ENCODE measurements around the gene PRR14. TPM values are rescaled to one million over a fixed set of nuclear protein-coding genes. Genes with fewer than 3 reads are reported as not detected.
A peak's percentile ranks its signal among the peaks of the same experiment; 100 is the strongest.
"Not testable (repeated sequence)": the region's sequence is repeated elsewhere in the genome, so short reads cannot be mapped to it uniquely, and the experiment has no call there.

Gene PRR14
- total RNA-seq, 1 donor from 2014 or later: 2.6 TPM

DNA sequence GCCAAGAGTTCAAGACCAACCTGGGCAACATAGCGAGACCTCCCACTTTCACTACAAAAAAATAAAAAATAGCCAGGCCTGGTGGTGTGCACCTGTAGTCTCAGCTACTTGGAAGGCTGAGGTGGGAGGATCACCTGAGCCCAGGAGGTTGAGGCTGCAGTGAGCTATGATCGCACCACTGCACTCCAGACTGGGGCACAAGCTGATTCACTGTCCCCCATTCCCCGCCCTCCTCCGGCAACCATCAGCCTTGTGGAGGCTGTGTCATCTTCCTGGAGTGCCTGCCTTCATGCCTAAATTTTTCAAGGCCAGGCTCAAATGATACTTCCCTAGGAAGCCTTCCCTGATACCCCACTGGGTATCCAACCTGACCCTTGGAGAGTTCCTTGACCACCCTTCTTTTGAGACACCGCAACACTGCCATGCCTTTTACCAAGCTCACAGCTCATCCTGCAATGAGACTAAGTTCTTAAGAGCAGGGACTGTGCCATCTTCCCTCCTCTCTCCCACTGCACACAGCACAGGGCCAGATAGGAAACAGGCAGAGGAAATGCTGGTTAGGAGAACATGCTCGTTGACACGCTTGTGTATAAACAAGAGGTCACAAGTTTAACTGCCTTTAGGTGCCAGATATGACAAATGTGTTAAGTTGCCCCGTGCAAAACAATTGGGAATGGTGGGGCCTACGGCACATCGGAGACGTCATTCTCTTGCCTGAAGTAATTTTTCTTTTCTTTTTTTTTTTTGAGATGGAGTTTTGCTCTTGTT, 44.4 kb downstream of the PRR14 start:
- H3K4me3 ChIP-seq (ENCODE audit: low read depth, low read length): no peak overlapping the region
- DNase-seq (ENCODE audit: low read depth) (no peak), FAIRE-seq (no peak)
- H3K36me3 ChIP-seq (ENCODE audit: control insufficient read depth, insufficient read depth, low read length): no peaks in the 10 kb centered on the region
- no peaks in the 10 kb centered on the region for H3K27me3 ChIP-seq (ENCODE audit: control insufficient read depth, insufficient read depth, low read length)
- TF ChIP-seq, protein P1, sequence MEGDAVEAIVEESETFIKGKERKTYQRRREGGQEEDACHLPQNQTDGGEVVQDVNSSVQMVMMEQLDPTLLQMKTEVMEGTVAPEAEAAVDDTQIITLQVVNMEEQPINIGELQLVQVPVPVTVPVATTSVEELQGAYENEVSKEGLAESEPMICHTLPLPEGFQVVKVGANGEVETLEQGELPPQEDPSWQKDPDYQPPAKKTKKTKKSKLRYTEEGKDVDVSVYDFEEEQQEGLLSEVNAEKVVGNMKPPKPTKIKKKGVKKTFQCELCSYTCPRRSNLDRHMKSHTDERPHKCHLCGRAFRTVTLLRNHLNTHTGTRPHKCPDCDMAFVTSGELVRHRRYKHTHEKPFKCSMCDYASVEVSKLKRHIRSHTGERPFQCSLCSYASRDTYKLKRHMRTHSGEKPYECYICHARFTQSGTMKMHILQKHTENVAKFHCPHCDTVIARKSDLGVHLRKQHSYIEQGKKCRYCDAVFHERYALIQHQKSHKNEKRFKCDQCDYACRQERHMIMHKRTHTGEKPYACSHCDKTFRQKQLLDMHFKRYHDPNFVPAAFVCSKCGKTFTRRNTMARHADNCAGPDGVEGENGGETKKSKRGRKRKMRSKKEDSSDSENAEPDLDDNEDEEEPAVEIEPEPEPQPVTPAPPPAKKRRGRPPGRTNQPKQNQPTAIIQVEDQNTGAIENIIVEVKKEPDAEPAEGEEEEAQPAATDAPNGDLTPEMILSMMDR (IDR thresholded peaks at IDR 0.05; ENCODE audit: insufficient read depth, low read length, severe bottlenecking): no peak

DNA sequence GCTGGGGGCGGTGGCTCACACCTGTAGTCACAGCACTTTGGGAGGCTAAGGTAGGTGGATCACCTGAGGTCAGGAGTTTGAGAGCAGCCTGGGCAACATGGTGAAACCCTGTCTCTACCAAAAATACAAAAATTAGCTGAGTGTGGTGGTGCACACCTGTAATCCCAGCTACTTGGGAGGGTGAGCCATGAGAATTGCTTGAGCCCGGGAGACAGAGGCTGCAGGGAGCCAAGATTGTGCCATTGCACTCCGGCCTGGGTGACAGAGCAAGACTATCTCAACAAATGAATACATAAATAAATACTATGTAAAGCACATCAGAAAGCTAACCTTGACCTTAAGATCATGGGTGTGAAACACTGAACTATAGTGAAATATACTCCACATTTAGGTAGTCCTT, 45.9 kb downstream of the PRR14 start:
- not testable (repeated sequence) for FAIRE-seq; DNase-seq (ENCODE audit: low read depth)

DNA sequence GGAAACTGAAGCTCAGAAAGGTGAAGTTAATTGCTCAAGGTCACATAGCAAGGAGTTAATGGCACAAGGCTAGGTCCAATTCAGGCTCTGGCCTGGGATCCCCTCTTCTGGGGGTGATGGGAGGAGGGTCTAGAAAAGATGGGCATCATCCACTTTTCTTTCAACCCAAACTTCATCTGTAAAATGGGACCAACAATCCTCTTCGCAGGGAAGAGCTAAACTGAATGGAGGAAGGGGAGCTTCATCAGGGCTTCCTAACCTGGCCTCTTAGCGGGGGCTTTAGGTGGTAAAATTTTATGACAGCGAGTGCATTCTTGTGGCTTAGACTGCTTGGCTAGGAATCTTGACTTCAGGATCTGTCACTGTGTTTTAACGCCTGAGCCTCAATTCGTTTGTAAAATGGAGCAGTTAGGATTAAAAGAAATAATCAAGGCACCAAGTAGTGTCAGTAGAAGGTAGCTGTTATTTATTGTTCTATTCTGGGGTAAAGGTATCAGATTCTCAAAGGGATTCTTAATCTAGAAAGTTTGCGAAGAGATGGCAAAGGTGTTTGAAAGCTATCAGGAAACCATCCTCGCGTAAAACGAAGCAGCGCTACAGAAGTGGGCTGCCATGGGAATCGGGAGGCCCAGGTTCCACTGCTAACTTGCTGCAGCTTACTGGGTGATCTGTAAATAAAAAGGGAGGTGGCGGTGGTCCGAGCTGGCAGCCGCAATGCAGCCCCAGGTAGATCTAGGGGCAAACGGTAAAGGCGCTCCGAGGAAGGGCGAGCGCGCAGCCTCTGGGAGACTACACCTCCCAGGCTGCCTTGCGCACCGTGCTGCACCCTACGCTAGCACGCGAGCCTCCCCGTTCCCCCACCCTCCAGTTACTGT, 46.7 kb downstream of the PRR14 start:
- TF ChIP-seq, protein P1 (IDR thresholded peaks at IDR 0.05; ENCODE audit: insufficient read depth, low read length, severe bottlenecking): no peak
- FAIRE-seq: no peak
- no peak for DNase-seq (ENCODE audit: low read depth)
- H3K4me3 ChIP-seq (ENCODE audit: low read depth, low read length): peak overlapping the region; percentile 100
- no peaks in the 10 kb centered on the region for H3K27me3 ChIP-seq (ENCODE audit: control insufficient read depth, insufficient read depth, low read length)
- peaks cover 6% of the 10 kb centered on the region for H3K36me3 ChIP-seq (ENCODE audit: control insufficient read depth, insufficient read depth, low read length)

More for the DNA sequence above, 45.9 kb downstream of the PRR14 start:
- H3K36me3 ChIP-seq (ENCODE audit: control insufficient read depth, insufficient read depth, low read length); H3K27me3 ChIP-seq (ENCODE audit: control insufficient read depth, insufficient read depth, low read length); H3K4me3 ChIP-seq (ENCODE audit: low read depth, low read length): not testable (repeated sequence)

DNA sequence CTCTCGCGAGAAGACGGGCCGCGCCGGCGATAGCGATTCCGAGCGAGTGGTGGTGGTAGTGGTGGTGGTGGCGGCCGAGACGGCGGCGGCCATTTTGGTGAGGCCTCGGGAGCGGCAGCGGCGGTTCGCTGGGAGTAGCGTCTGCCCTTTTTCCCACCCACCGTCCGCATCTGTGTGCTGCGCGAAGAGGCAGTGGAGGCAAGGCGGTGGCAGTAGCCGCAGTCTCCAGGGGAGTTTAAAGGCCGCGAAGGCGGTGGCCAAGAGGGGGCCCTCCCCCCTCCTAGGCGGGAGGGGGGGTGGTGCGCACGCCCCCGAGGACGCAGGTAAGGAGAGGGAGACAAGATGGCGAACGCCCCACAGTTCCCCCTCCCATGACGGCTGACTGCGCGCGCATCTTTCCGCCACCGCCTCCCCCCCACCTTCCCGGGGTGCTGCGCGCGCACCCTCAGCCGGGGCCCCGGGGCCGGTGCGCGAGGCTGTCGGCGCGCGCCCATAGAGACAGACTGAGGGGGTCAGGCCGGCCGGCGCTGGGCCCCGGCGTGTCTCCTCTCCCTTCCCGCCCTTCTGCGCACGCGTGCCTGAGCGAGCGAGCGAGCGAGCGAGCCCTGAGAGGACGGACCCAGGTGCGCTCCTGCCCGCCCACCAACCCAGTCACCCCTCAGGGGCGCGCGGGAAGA, 47.5 kb downstream of the PRR14 start:
- Histone ChIP-seq H3K4me3 (ENCODE audit: low read depth, low read length) (peak overlapping the region; percentile 100), H3K36me3 (ENCODE audit: control insufficient read depth, insufficient read depth, low read length) (peaks cover 6% of the 10 kb centered on the region), H3K27me3 (ENCODE audit: control insufficient read depth, insufficient read depth, low read length) (no peaks in the 10 kb centered on the region)
- FAIRE-seq (no peak), DNase-seq (ENCODE audit: low read depth) (peak; percentile 86)
- TF ChIP-seq, protein P1 (IDR thresholded peaks at IDR 0.05; ENCODE audit: insufficient read depth, low read length, severe bottlenecking): no peak

DNA sequence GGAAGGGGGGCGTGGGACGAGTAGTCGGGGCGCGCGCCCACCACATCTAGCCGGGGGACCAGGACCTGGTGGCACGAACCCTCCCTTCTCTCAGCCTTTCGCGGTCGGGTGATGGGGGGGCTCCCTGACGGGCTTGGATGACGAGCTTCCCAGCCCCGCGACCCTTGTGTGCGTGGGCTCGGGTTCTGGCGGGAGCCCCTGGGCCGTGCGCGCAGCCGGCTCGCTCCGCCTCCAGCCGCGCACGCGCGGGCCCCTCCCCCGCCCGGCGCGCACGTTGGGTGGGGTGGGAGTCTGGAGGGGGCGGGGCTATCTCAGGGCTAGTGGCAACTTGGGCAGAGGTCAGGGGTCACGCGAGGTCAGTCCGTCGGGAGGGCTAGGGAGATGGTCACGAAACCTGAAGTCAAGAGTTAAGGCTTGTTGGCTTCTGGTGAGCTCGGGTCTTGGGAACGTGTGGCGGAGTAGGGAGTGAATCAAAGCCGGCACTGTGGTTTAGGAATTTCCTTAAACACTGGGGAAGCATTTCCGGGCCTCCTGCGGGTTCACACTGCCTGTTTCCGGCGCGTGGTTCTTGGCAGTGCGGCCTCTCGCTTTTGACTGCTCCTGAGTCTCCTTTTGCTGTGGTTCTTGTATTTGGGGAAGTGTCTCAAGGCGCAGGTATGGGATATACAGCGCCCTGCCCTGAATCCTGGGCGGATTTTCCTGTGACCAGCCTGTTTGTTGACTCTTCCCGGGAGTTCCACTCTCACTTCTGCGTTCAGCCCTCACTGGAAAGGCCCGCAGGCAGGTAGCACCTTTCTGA, 48.3 kb downstream of the PRR14 start, which contains the start of gene SRCAP:
TSS of gene SRCAP (plus strand) at position 356 of the 799 bp plus-strand sequence. CDS start 1,654 bp downstream, outside the sequence.
- peak; percentile 67 for DNase-seq (ENCODE audit: low read depth)
- H3K27me3 ChIP-seq (ENCODE audit: control insufficient read depth, insufficient read depth, low read length): no peaks in the 10 kb centered on the region
- TF ChIP-seq, protein P1 (IDR thresholded peaks at IDR 0.05; ENCODE audit: insufficient read depth, low read length, severe bottlenecking): no peak
- H3K4me3 ChIP-seq (ENCODE audit: low read depth, low read length): peak within 1 kb of the TSS; percentile 100
- peaks cover 8% of the 10 kb centered on the region for H3K36me3 ChIP-seq (ENCODE audit: control insufficient read depth, insufficient read depth, low read length)
- FAIRE-seq: no peak
